ENCODE data around the gene VASH1.

The VASH1 gene

DNA sequence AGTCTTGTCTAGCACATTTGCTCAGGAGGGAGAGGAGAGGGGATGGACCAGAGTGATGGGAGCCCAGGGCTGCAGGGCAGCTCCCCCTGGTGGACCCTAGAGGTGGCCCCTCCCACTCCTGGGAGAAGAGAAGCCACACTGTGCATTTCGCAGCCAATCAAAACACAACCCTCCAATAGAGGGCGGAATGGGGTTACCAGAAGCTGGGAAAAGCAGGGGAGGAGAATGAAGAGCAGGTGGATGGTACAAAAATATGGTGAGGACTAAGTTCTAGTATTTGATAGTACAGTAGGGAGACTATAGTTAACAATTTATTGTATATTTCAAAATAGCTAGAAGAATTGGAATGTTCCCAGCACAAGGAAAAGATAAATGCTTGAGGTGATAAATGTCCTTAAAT lies 23.6 kb downstream of the VASH1 start:
- TF ChIP-seq, protein P1, sequence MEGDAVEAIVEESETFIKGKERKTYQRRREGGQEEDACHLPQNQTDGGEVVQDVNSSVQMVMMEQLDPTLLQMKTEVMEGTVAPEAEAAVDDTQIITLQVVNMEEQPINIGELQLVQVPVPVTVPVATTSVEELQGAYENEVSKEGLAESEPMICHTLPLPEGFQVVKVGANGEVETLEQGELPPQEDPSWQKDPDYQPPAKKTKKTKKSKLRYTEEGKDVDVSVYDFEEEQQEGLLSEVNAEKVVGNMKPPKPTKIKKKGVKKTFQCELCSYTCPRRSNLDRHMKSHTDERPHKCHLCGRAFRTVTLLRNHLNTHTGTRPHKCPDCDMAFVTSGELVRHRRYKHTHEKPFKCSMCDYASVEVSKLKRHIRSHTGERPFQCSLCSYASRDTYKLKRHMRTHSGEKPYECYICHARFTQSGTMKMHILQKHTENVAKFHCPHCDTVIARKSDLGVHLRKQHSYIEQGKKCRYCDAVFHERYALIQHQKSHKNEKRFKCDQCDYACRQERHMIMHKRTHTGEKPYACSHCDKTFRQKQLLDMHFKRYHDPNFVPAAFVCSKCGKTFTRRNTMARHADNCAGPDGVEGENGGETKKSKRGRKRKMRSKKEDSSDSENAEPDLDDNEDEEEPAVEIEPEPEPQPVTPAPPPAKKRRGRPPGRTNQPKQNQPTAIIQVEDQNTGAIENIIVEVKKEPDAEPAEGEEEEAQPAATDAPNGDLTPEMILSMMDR (IDR thresholded peaks at IDR 0.05) = peak; percentile 92 to 93
- intact Hi-C loops (cut with DNase I; ENCODE audit: low total_unique reads) = loop anchor here (2.0 kb wide), 2 partner anchors 24 to 74 kb away; partner anchors contain the start of gene VASH1
- Histone ChIP-seq H3K27ac (peak overlapping the region; percentile 52 to 72), H3K36me3 (peaks cover 14 to 57% (median 27%) of the 10 kb centered on the region in 3 donors), H3K4me3 (no peak overlapping the region), H3K9me3 (no peaks in the 10 kb centered on the region), H3K4me1 (peaks cover 0 to 57% (median 34%) of the 10 kb centered on the region in 4 donors), H3K27me3 (no peaks in the 10 kb centered on the region)
- peak; percentile 88 to 93 for DNase-seq

DNA sequence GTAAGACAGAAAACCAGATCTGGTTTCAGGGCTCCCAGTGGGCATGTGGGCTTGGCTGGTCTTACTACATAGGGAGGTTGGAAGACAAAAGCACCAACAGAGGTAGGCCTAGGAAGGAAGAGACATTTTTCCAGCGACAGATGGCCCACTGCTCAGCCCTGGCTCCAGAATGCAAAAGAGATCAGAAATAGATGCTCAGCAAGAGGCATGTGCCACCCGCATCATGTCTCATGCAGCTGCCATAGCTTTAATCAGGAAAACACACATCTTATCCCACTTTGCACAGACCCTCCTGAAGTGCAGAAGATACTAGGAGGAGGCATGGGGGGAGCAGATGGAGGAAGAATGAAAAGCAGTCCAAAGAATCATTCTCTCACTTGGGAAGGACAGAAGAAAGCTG lies 25.3 kb downstream of the VASH1 start:
- peaks cover 22 to 66% (median 44%) of the 10 kb centered on the region in 3 donors for H3K36me3 ChIP-seq

GRCh38 chr14:76792422-76792821 lies 31.2 kb downstream of the VASH1 start:
- TF ChIP-seq, protein P1 (IDR thresholded peaks at IDR 0.05) = no peak
- H3K4me1 ChIP-seq = no peaks in the 10 kb centered on the region
- intact Hi-C loops (cut with DNase I; ENCODE audit: low total_unique reads) = no loop called here
- peaks cover 43 to 68% (median 51%) of the 10 kb centered on the region in 3 donors for H3K36me3 ChIP-seq
- H3K27me3 ChIP-seq = no peaks in the 10 kb centered on the region
- H3K27ac ChIP-seq = no peak overlapping the region
- no peak overlapping the region for H3K4me3 ChIP-seq
- no peaks in the 10 kb centered on the region for H3K9me3 ChIP-seq
- DNase-seq = no peak

More for the DNA sequence above, 25.3 kb downstream of the VASH1 start:
- H3K27ac ChIP-seq = no peak overlapping the region
- TF ChIP-seq, protein P1 (IDR thresholded peaks at IDR 0.05) = no peak
- no peak overlapping the region for H3K4me3 ChIP-seq
- H3K4me1 ChIP-seq = peaks cover 0 to 40% (median 19%) of the 10 kb centered on the region in 4 donors
- no peak for DNase-seq
- intact Hi-C loops (cut with DNase I; ENCODE audit: low total_unique reads) = no loop called here
- no peaks in the 10 kb centered on the region for H3K9me3 ChIP-seq
- H3K27me3 ChIP-seq = no peaks in the 10 kb centered on the region

DNA sequence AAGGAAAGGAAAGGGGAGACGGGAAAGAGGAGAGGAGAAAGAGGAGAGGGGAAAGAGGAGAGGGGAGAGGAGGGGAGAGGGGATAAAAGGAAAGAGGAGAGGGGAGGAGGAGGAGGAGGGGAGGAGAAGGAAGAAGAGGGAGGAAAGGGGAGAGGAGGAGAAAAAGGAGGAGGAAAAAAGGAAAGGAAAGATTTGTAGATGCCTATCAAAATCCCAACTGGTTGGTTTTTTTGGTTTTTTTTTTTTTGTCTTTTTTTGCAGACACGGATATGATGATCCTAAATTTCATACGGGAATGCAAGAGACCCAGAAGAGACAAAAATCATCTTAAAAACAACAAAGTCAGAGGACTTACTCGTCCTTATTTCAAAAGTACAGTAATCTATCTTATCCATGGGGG lies 32.1 kb downstream of the VASH1 start:
- Histone ChIP-seq H3K27me3 (no peaks in the 10 kb centered on the region), H3K36me3 (peaks cover 51 to 68% (median 51%) of the 10 kb centered on the region in 3 donors), H3K4me1 (no peaks in the 10 kb centered on the region), H3K4me3 (no peak overlapping the region), H3K27ac (no peak overlapping the region), H3K9me3 (no peaks in the 10 kb centered on the region)
- TF ChIP-seq, protein P1 (IDR thresholded peaks at IDR 0.05) = no peak
- intact Hi-C loops (cut with DNase I; ENCODE audit: low total_unique reads) = no loop called here
- no peak for DNase-seq

DNA sequence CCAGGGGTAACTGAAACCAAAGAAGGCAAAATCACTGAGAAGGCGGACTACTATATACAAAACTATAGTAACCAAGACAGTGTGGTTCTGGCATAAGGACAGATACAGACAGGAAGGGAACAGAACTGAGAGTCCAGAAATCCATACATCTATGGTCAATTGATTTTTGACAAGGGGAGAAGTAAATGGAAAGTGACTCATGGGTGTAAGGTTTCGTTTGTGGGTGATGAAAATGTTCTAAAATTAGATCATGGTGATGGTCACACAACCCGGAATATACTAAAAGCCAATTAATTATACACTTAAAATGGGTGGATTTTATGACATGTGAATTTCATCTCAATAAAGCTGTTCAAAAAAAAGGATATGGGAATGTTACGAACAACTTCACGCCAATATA lies 32.7 kb downstream of the VASH1 start:
- intact Hi-C loops (cut with DNase I; ENCODE audit: low total_unique reads) = no loop called here
- H3K9me3 ChIP-seq = no peaks in the 10 kb centered on the region
- H3K27me3 ChIP-seq = no peaks in the 10 kb centered on the region
- H3K4me3 ChIP-seq = no peak overlapping the region
- no peaks in the 10 kb centered on the region for H3K4me1 ChIP-seq
- H3K27ac ChIP-seq = no peak overlapping the region
- DNase-seq = no peak
- H3K36me3 ChIP-seq = peaks cover 46 to 68% (median 51%) of the 10 kb centered on the region in 3 donors
- TF ChIP-seq, protein P1 (IDR thresholded peaks at IDR 0.05) = no peak

DNA sequence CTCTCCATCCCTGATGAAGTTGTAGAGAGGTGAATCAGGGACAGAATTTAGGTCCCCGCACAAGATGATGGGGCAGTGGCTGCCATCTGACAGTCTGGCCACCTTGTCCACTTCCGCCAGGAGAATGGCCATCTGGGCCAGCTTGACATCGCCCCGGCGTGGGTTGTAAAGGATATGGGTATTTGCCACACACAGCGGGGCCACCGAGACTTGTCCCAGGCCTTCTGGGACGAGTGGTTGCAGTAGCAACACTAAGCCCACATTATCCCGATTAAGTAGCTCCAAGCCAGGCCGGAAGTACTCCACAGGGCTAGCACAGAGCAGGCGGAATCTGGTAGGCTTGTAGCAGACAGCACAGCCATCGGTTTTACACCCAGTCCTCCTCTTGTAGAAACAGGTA lies 45.2 kb downstream of the VASH1 start:
- intact Hi-C loops (cut with DNase I; ENCODE audit: low total_unique reads) = no loop called here
- Histone ChIP-seq H3K27me3 (no peaks in the 10 kb centered on the region), H3K4me1 (peaks cover 0 to 16% (median 5%) of the 10 kb centered on the region in 4 donors), H3K36me3 (peaks cover 51 to 79% (median 74%) of the 10 kb centered on the region in 3 donors), H3K4me3 (no peak overlapping the region), H3K27ac (no peak overlapping the region), H3K9me3 (no peaks in the 10 kb centered on the region)
- TF ChIP-seq, protein P1 (IDR thresholded peaks at IDR 0.05) = no peak
- no peak for DNase-seq
